ENCODE measurements around the gene FAM118A.
"Not testable (repeated sequence)": the region's sequence is repeated elsewhere in the genome, so short reads cannot be mapped to it uniquely, and the experiment has no call there.

The FAM118A gene

GRCh38 chr22:45310977-45311531, 1.3 kb downstream of the FAM118A start:
- DNase-seq, result no peak

- no peak for DNase-seq
Measured at GRCh38 chr22:45312415-45312814, 2.7 kb downstream of the FAM118A start.

- DNase-seq, result no peak
Measured at GRCh38 chr22:45312856-45313255, 3.1 kb downstream of the FAM118A start.

GRCh38 chr22:45314054-45314721, 4.5 kb downstream of the FAM118A start:
- DNase-seq, result no peak

GRCh38 chr22:45314786-45315185, 5.1 kb downstream of the FAM118A start:
- no peak for DNase-seq

- no peak for DNase-seq
Measured at GRCh38 chr22:45316796-45317526, 7.2 kb downstream of the FAM118A start.

GRCh38 chr22:45317551-45318167, 7.9 kb downstream of the FAM118A start:
- DNase-seq, result peak; percentile 15 to 21

GRCh38 chr22:45318168-45318557, 8.4 kb downstream of the FAM118A start:
- DNase-seq, result no peak

GRCh38 chr22:45318558-45319323, 9.0 kb downstream of the FAM118A start:
- DNase-seq, result no peak

GRCh38 chr22:45319324-45319685, 9.6 kb downstream of the FAM118A start:
- DNase-seq, result no peak

- DNase-seq, result no peak
Measured at GRCh38 chr22:45320357-45320976, 10.7 kb downstream of the FAM118A start.

GRCh38 chr22:45321827-45322226, 12.1 kb downstream of the FAM118A start:
- no peak for DNase-seq

GRCh38 chr22:45322873-45323525, 13.3 kb downstream of the FAM118A start:
- DNase-seq, result no peak

GRCh38 chr22:45323695-45324094, 14.0 kb downstream of the FAM118A start:
- DNase-seq, result no peak

GRCh38 chr22:45324311-45324711, 14.6 kb downstream of the FAM118A start:
- no peak for DNase-seq

- not testable (repeated sequence) for DNase-seq
Measured at GRCh38 chr22:45328261-45328660, 18.5 kb downstream of the FAM118A start.

GRCh38 chr22:45328822-45329529, 19.2 kb downstream of the FAM118A start:
- no peak for DNase-seq

- no peak for DNase-seq
Measured at GRCh38 chr22:45329530-45329936, 19.8 kb downstream of the FAM118A start.

- no peak for DNase-seq
Measured at GRCh38 chr22:45330548-45330947, 20.8 kb downstream of the FAM118A start.

- DNase-seq, result no peak
Measured at GRCh38 chr22:45331486-45331885, 21.8 kb downstream of the FAM118A start.

GRCh38 chr22:45332001-45332400, 22.3 kb downstream of the FAM118A start:
- no peak for DNase-seq

Measured in NCI-H1930 (cell line).